HEK293 (cell line): ENCODE results near the gene CYP11A1.

ENCODE experiments used
- CTCF ChIA-PET: fragments of 350-600 bp; formaldehyde crosslinking; extraction: SDS; loops from one replicate; lab custom pipeline; 2021; ENCODE audit warnings: antibody characterized with exemption; lab: Yijun Ruan, JAX
- POLR2A ChIA-PET: fragments of 300-600 bp; formaldehyde crosslinking; extraction: SDS; loops from one replicate; lab custom pipeline; 2020; ENCODE audit warnings: antibody characterized with exemption, inconsistent platforms; lab: Yijun Ruan, JAX
- H3K27ac ChIP-seq: fragments of 200-500 bp; sonication (Bioruptor generic); 2 replicates; pipeline ENCODE4 v1.5.1; 2014; ENCODE audit warnings: low read depth, low read length, control low read depth, inconsistent platforms; ENCODE audit errors: extremely low read depth
- H3K36me3 ChIP-seq, 2 experiments: fragments of 200-500 bp in 1 of 2; sonication (Bioruptor generic) in 1 of 2; 1 replicate in 1 of 2; 2 replicates in 1 of 2; pipeline ENCODE4 v1.5.1; 2014 to 2017; ENCODE audit warnings: inconsistent platforms in 2 of 2, low read length in 2 of 2; ENCODE audit not compliant: control insufficient read depth in 2 of 2, insufficient read depth in 1 of 2
- H3K4me1 ChIP-seq: fragments of 200-500 bp; sonication (Bioruptor generic); 2 replicates; pipeline ENCODE4 v1.5.1; 2014; ENCODE audit warnings: mild to moderate bottlenecking, low read length, inconsistent platforms; ENCODE audit not compliant: control insufficient read depth, insufficient read depth
- H3K4me3 ChIP-seq: 2 replicates; pipeline ENCODE4 v1.5.1; 2011; ENCODE audit warnings: low read depth, mild to moderate bottlenecking, control low read depth, low read length, moderate library complexity
- H3K9me3 ChIP-seq: fragments of 200-500 bp; sonication (Bioruptor generic); 2 replicates; pipeline ENCODE4 v1.5.1; 2014; ENCODE audit warnings: low read depth, low read length, inconsistent platforms; ENCODE audit not compliant: control insufficient read depth, insufficient read depth
- YY1 ChIP-seq: fragments of 450-650 bp; formaldehyde crosslinking; IDR thresholded peaks from 2 replicates; pipeline ENCODE4 v1.5.1; 2018; ENCODE audit warnings: missing biosample characterization, missing genetic modification characterization
- ZFP3 ChIP-seq: fragments of 450-650 bp; formaldehyde crosslinking; IDR thresholded peaks from 2 replicates; pipeline ENCODE4 v1.5.1; 2016; ENCODE audit warnings: low read depth, missing biosample characterization, missing genetic modification characterization
- ZNF174 ChIP-seq: fragments of 450-650 bp; formaldehyde crosslinking; IDR thresholded peaks from 2 replicates; pipeline ENCODE4 v1.5.0; 2017; ENCODE audit warnings: missing biosample characterization, mild to moderate bottlenecking, missing genetic modification characterization
- ZNF2 ChIP-seq: fragments of 450-650 bp; formaldehyde crosslinking; IDR thresholded peaks from 2 replicates; pipeline ENCODE4 v1.5.1; 2016; ENCODE audit warnings: missing biosample characterization, missing genetic modification characterization
- ZNF274 ChIP-seq, 2 experiments: fragments of 200-500 bp in 1 of 2; fragments of 450-650 bp in 1 of 2; sonication (Bioruptor generic) in 1 of 2; formaldehyde crosslinking in 1 of 2; IDR thresholded peaks; 2 replicates each; pipeline versions ENCODE4 v1.5.1 to v1.6.1; 2014 to 2016; ENCODE audit warnings: borderline replicate concordance in 1 of 2, inconsistent platforms in 1 of 2, low read length in 1 of 2, missing biosample characterization in 1 of 2, missing genetic modification characterization in 1 of 2
- ZNF433 ChIP-seq: fragments of 450-650 bp; formaldehyde crosslinking; IDR thresholded peaks from 2 replicates; pipeline ENCODE4 v1.5.1; 2016; ENCODE audit warnings: missing biosample characterization, missing genetic modification characterization, low read depth
- ZNF501 ChIP-seq: fragments of 450-650 bp; formaldehyde crosslinking; IDR thresholded peaks from 2 replicates; pipeline ENCODE4 v1.5.1; 2016; ENCODE audit warnings: missing biosample characterization, missing genetic modification characterization
- ZNF529 ChIP-seq: fragments of 450-650 bp; formaldehyde crosslinking; IDR thresholded peaks from 2 replicates; pipeline ENCODE4 v1.5.1; 2017; ENCODE audit warnings: missing genetic modification characterization, missing biosample characterization; ENCODE audit not compliant: insufficient replicate concordance
- ZNF660 ChIP-seq: fragments of 450-650 bp; IDR thresholded peaks from 2 replicates; pipeline ENCODE4 v1.5.1; 2018; ENCODE audit warnings: missing biosample characterization, mild to moderate bottlenecking, missing genetic modification characterization
- ZSCAN23 ChIP-seq: fragments of 450-650 bp; formaldehyde crosslinking; IDR thresholded peaks from 2 replicates; pipeline ENCODE4 v1.5.1; 2016; ENCODE audit warnings: missing biosample characterization, missing genetic modification characterization
- TF ChIP-seq, protein P1 (sequence below): fragments of 450-650 bp; formaldehyde crosslinking; IDR thresholded peaks from 2 replicates; pipeline ENCODE4 v1.5.1; 2016; ENCODE audit warnings: missing biosample characterization, missing genetic modification characterization
- TF ChIP-seq, protein P2 (sequence below): fragments of 450-650 bp; formaldehyde crosslinking; IDR thresholded peaks from 2 replicates; pipeline ENCODE4 v1.5.1; 2016; ENCODE audit warnings: missing biosample characterization, missing genetic modification characterization
- TF ChIP-seq, protein P3 (sequence below): fragments of 450-650 bp; formaldehyde crosslinking; IDR thresholded peaks from 2 replicates; pipeline ENCODE4 v1.5.1; 2016; ENCODE audit warnings: missing biosample characterization, missing genetic modification characterization
- TF ChIP-seq, protein P4 (sequence below): fragments of 450-650 bp; formaldehyde crosslinking; IDR thresholded peaks from 2 replicates; pipeline ENCODE4 v1.5.1; 2016; ENCODE audit warnings: missing biosample characterization, missing genetic modification characterization

The CYP11A1 gene

DNA sequence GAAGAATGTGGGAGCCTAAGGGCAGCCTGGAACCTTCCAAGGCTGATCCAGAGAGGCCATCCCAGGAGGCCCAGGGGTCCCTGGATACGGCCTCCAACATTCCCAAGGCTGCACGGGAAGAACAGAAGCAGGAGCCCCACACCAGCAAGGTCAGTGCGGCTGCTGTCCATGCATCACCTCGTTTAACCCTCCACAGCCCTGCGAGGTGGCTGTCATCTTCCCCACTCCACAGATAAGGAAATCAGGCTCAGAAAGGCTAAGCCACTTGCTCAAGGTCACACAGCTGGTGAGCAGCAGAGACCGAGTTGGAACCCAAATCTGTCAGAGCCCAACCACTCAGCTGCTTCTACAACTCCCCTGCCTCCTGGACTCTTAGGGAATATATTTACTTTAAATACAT, 44.7 kb upstream of the CYP11A1 start:
- CTCF ChIA-PET, result interaction anchor here (0.6 to 1.9 kb wide), 4 partner anchors 15 to 94 kb away, joined by 4 to 8 read pairs (median 6); no protein-coding TSS in a partner anchor
- Histone ChIP-seq H3K4me1 (no peaks in the 10 kb centered on the region), H3K36me3 (no peaks in the 10 kb centered on the region), H3K27ac (no peak overlapping the region), H3K9me3 (no peaks in the 10 kb centered on the region), H3K4me3 (no peak overlapping the region)
- POLR2A ChIA-PET, result no interaction called here
- TF ChIP-seq ZNF529 (tag by site-specific recombination) (no peak), ZNF660 (tag by site-specific recombination) (no peak), ZFP3 (tag by site-specific recombination) (no peak)
- TF ChIP-seq, protein P1, sequence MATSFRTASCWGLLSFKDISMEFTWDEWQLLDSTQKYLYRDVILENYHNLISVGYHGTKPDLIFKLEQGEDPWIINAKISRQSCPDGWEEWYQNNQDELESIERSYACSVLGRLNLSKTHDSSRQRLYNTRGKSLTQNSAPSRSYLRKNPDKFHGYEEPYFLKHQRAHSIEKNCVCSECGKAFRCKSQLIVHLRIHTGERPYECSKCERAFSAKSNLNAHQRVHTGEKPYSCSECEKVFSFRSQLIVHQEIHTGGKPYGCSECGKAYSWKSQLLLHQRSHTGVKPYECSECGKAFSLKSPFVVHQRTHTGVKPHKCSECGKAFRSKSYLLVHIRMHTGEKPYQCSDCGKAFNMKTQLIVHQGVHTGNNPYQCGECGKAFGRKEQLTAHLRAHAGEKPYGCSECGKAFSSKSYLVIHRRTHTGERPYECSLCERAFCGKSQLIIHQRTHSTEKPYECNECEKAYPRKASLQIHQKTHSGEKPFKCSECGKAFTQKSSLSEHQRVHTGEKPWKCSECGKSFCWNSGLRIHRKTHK, result no peak
- TF ChIP-seq, all 188 proteins: peak for 0

DNA sequence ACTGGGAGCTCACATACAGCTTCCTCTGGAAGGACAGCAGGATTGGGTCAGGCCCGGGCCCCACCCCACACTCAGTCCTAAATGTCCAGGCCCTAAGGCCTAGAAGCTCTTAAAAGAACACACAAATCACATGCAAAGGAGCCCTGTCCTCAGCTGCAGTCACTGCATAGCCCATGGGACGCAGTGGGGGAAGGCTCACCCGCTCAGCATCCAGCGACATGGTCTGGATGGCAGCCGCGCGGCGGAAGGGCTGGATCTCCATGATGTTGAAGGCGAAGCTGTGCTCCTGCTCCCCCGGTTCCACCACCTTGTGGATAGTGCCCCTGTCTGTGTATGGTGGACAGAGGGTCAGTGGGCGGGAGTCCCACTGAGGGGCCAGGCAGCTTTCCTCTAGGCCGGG, 44.2 kb upstream of the CYP11A1 start:
- ChIA-PET POLR2A (interaction anchor here (0.6 kb wide), 1 partner anchor 61 kb away, joined by 5 read pairs; no protein-coding TSS in a partner anchor), CTCF (interaction anchor here (0.6 to 1.9 kb wide), 3 partner anchors 27 to 93 kb away, joined by 4 to 8 read pairs (median 8); no protein-coding TSS in a partner anchor)
- no peak overlapping the region for H3K4me3 ChIP-seq
- no peaks in the 10 kb centered on the region for H3K4me1 ChIP-seq
- H3K36me3 ChIP-seq, result no peaks in the 10 kb centered on the region
- no peaks in the 10 kb centered on the region for H3K9me3 ChIP-seq
- no peak for TF ChIP-seq ZNF2 (tag by site-specific recombination)
- TF ChIP-seq, protein P2, sequence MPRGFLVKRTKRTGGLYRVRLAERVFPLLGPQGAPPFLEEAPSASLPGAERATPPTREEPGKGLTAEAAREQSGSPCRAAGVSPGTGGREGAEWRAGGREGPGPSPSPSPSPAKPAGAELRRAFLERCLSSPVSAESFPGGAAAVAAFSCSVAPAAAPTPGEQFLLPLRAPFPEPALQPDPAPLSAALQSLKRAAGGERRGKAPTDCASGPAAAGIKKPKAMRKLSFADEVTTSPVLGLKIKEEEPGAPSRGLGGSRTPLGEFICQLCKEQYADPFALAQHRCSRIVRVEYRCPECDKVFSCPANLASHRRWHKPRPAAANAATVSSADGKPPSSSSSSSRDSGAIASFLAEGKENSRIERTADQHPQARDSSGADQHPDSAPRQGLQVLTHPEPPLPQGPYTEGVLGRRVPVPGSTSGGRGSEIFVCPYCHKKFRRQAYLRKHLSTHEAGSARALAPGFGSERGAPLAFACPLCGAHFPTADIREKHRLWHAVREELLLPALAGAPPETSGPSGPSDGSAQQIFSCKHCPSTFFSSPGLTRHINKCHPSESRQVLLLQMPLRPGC (tag by site-specific recombination), result no peak
- TF ChIP-seq ZNF174 (tag by site-specific recombination), result no peak
- no peak for TF ChIP-seq ZNF501 (tag by site-specific recombination)
- TF ChIP-seq, protein P3, sequence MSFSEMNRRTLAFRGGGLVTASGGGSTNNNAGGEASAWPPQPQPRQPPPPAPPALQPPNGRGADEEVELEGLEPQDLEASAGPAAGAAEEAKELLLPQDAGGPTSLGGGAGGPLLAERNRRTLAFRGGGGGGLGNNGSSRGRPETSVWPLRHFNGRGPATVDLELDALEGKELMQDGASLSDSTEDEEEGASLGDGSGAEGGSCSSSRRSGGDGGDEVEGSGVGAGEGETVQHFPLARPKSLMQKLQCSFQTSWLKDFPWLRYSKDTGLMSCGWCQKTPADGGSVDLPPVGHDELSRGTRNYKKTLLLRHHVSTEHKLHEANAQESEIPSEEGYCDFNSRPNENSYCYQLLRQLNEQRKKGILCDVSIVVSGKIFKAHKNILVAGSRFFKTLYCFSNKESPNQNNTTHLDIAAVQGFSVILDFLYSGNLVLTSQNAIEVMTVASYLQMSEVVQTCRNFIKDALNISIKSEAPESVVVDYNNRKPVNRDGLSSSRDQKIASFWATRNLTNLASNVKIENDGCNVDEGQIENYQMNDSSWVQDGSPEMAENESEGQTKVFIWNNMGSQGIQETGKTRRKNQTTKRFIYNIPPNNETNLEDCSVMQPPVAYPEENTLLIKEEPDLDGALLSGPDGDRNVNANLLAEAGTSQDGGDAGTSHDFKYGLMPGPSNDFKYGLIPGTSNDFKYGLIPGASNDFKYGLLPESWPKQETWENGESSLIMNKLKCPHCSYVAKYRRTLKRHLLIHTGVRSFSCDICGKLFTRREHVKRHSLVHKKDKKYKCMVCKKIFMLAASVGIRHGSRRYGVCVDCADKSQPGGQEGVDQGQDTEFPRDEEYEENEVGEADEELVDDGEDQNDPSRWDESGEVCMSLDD (tag by site-specific recombination), result no peak
- no peak for TF ChIP-seq ZNF274 (IDR thresholded peaks at IDR 0.05; ENCODE audit: low read length)
- TF ChIP-seq ZNF274 (tag by site-specific recombination; IDR thresholded peaks at IDR 0.05; ENCODE audit: borderline replicate concordance), result no peak
- TF ChIP-seq, protein P4, sequence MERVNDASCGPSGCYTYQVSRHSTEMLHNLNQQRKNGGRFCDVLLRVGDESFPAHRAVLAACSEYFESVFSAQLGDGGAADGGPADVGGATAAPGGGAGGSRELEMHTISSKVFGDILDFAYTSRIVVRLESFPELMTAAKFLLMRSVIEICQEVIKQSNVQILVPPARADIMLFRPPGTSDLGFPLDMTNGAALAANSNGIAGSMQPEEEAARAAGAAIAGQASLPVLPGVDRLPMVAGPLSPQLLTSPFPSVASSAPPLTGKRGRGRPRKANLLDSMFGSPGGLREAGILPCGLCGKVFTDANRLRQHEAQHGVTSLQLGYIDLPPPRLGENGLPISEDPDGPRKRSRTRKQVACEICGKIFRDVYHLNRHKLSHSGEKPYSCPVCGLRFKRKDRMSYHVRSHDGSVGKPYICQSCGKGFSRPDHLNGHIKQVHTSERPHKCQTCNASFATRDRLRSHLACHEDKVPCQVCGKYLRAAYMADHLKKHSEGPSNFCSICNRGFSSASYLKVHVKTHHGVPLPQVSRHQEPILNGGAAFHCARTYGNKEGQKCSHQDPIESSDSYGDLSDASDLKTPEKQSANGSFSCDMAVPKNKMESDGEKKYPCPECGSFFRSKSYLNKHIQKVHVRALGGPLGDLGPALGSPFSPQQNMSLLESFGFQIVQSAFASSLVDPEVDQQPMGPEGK (tag by site-specific recombination), result no peak
- no peak for TF ChIP-seq ZSCAN23 (tag by site-specific recombination)
- no peak for TF ChIP-seq ZNF433 (tag by site-specific recombination)
- no peak for TF ChIP-seq YY1 (tag by site-specific recombination)
- TF ChIP-seq, all 188 proteins: peak for 0
- no peak overlapping the region for H3K27ac ChIP-seq
